ENCODE results near the gene ARMH4. TPM values are rescaled to one million over a fixed set of nuclear protein-coding genes. Genes with fewer than 3 reads are reported as not detected.

The ARMH4 gene
- total and polyA plus RNA-seq, 10 of the 15 experiments (the other 5 are each of a cell fraction or from before 2014, with no cell fraction given), result 0.50 to 0.97 (median 0.60) TPM; not detected in 7

DNA sequence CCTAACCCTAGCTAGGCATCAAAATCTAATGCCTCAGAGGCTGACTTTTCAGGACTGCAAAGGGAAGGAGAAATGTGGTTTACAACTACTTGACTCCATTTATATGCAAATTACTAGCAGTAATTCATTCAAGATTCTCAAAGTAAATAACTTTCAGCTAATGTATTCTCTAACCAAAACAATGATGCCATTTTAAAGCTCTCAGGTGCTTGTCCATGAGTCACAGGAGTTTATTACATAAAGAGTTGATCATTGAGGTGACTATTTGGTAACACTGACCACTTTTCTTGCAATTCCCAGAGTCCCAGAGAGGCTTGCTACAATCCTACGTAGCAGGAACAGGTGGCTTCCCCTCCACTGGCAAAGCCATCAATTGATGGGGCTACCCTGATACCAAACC lies 177.1 kb downstream of the ARMH4 start:
- intact Hi-C loops (cut with micrococcal nuclease; ENCODE audit: unreplicated experiment), result no loop called here
- Histone ChIP-seq H3K36me3 (ENCODE audit: control insufficient read depth in 2 of 2, insufficient read depth in 2 of 2, low read length in 1 of 2) (no peaks in the 10 kb centered on the region), H3K4me1 (ENCODE audit: control insufficient read depth, insufficient read depth, low read length) (no peaks in the 10 kb centered on the region), H4K20me1 (ENCODE audit: control insufficient read depth, insufficient read depth) (no peaks in the 10 kb centered on the region), H3K27me3 (replicated peaks in 1 of 2; ENCODE audit: control insufficient read depth in 2 of 2, insufficient read depth in 2 of 2, low read length in 1 of 2) (no peaks in the 10 kb centered on the region), H3K9ac (ENCODE audit: control insufficient read depth, insufficient read depth, low read length) (no peak overlapping the region), H3K4me2 (ENCODE audit: control insufficient read depth, insufficient read depth) (no peak overlapping the region), H3K9me3 (replicated peaks; ENCODE audit: control insufficient read depth, insufficient read depth, low read length) (no peaks in the 10 kb centered on the region), H3K4me3 (no peak overlapping the region), H2AFZ (ENCODE audit: control insufficient read depth, low read depth, low read length) (no peak overlapping the region), H3K79me2 (ENCODE audit: control insufficient read depth, insufficient read depth, low read length) (no peaks in the 10 kb centered on the region), H3K27ac (ENCODE audit: control insufficient read depth, insufficient read depth) (no peak overlapping the region)
- SMC1A ChIA-PET (ENCODE audit: uncharacterized antibody, unreplicated experiment), result no interaction called here
- POLR2A ChIA-PET, result no interaction called here
- ATAC-seq (no peak), DNase-seq (ENCODE audit: low read depth, low spot score) (no peak), FAIRE-seq (no peak)
- WGBS (ENCODE audit: insufficient coverage, insufficient replicate concordance, low lambda C conversion rate, missing lambda C conversion rate), result 0% methylated on average over 1 of the region's 1 CpG
- BruUV-seq (replicated peaks), result no TSS peak
- RAD21 ChIA-PET (ENCODE audit: unreplicated experiment), result no interaction called here
- in situ Hi-C loops (cut with MboI), result no loop called here
- CTCF ChIA-PET, result no interaction called here
- TF ChIP-seq, protein P1, sequence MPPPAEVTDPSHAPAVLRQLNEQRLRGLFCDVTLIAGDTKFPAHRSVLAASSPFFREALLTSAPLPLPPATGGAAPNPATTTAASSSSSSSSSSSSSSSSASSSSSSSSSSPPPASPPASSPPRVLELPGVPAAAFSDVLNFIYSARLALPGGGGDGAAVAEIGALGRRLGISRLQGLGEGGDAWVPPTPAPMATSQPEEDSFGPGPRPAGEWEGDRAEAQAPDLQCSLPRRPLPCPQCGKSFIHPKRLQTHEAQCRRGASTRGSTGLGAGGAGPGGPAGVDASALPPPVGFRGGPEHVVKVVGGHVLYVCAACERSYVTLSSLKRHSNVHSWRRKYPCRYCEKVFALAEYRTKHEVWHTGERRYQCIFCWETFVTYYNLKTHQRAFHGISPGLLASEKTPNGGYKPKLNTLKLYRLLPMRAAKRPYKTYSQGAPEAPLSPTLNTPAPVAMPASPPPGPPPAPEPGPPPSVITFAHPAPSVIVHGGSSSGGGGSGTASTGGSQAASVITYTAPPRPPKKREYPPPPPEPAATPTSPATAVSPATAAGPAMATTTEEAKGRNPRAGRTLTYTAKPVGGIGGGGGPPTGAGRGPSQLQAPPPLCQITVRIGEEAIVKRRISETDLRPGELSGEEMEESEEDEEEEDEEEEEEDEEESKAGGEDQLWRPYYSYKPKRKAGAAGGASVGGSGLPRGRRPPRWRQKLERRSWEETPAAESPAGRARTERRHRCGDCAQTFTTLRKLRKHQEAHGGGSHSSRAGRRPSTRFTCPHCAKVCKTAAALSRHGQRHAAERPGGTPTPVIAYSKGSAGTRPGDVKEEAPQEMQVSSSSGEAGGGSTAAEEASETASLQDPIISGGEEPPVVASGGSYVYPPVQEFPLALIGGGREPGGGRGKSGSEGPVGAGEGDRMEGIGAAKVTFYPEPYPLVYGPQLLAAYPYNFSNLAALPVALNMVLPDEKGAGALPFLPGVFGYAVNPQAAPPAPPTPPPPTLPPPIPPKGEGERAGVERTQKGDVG (CRISPR knock-in tag; IDR thresholded peaks at IDR 0.05), result no peak
- TF ChIP-seq SMARCA5 (IDR thresholded peaks at IDR 0.05), result no peak
- no peak for TF ChIP-seq FOXM1 (IDR thresholded peaks at IDR 0.05; ENCODE audit: low read depth, low read length)
- TF ChIP-seq IKZF1 (conservative IDR thresholded peaks at IDR 0.05), result no peak
- no peak for TF ChIP-seq CBFB (IDR thresholded peaks at IDR 0.05; ENCODE audit: low read depth)
- TF ChIP-seq, protein P2, sequence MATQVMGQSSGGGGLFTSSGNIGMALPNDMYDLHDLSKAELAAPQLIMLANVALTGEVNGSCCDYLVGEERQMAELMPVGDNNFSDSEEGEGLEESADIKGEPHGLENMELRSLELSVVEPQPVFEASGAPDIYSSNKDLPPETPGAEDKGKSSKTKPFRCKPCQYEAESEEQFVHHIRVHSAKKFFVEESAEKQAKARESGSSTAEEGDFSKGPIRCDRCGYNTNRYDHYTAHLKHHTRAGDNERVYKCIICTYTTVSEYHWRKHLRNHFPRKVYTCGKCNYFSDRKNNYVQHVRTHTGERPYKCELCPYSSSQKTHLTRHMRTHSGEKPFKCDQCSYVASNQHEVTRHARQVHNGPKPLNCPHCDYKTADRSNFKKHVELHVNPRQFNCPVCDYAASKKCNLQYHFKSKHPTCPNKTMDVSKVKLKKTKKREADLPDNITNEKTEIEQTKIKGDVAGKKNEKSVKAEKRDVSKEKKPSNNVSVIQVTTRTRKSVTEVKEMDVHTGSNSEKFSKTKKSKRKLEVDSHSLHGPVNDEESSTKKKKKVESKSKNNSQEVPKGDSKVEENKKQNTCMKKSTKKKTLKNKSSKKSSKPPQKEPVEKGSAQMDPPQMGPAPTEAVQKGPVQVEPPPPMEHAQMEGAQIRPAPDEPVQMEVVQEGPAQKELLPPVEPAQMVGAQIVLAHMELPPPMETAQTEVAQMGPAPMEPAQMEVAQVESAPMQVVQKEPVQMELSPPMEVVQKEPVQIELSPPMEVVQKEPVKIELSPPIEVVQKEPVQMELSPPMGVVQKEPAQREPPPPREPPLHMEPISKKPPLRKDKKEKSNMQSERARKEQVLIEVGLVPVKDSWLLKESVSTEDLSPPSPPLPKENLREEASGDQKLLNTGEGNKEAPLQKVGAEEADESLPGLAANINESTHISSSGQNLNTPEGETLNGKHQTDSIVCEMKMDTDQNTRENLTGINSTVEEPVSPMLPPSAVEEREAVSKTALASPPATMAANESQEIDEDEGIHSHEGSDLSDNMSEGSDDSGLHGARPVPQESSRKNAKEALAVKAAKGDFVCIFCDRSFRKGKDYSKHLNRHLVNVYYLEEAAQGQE (IDR thresholded peaks at IDR 0.05; ENCODE audit: low read depth, low read length), result no peak
- no peak for TF ChIP-seq BACH1 (IDR thresholded peaks at IDR 0.05; ENCODE audit: borderline replicate concordance)
- TF ChIP-seq WRNIP1 (IDR thresholded peaks at IDR 0.05; ENCODE audit: borderline replicate concordance, low read depth, low read length), result no peak
- TF ChIP-seq JUNB (IDR thresholded peaks at IDR 0.05), result no peak
- TF ChIP-seq POU2F2 (IDR thresholded peaks at IDR 0.05; ENCODE audit: borderline replicate concordance, low read depth, low read length), result no peak
- TF ChIP-seq NFXL1 (IDR thresholded peaks at IDR 0.05; ENCODE audit: borderline replicate concordance), result no peak
- TF ChIP-seq CBX3 (IDR thresholded peaks at IDR 0.05; ENCODE audit: borderline replicate concordance, low read depth), result no peak
- no peak for TF ChIP-seq KDM1A (IDR thresholded peaks at IDR 0.05; ENCODE audit: borderline replicate concordance)
- TF ChIP-seq SREBF2 (IDR thresholded peaks at IDR 0.05; ENCODE audit: low read length), result no peak
- TF ChIP-seq, protein P3, sequence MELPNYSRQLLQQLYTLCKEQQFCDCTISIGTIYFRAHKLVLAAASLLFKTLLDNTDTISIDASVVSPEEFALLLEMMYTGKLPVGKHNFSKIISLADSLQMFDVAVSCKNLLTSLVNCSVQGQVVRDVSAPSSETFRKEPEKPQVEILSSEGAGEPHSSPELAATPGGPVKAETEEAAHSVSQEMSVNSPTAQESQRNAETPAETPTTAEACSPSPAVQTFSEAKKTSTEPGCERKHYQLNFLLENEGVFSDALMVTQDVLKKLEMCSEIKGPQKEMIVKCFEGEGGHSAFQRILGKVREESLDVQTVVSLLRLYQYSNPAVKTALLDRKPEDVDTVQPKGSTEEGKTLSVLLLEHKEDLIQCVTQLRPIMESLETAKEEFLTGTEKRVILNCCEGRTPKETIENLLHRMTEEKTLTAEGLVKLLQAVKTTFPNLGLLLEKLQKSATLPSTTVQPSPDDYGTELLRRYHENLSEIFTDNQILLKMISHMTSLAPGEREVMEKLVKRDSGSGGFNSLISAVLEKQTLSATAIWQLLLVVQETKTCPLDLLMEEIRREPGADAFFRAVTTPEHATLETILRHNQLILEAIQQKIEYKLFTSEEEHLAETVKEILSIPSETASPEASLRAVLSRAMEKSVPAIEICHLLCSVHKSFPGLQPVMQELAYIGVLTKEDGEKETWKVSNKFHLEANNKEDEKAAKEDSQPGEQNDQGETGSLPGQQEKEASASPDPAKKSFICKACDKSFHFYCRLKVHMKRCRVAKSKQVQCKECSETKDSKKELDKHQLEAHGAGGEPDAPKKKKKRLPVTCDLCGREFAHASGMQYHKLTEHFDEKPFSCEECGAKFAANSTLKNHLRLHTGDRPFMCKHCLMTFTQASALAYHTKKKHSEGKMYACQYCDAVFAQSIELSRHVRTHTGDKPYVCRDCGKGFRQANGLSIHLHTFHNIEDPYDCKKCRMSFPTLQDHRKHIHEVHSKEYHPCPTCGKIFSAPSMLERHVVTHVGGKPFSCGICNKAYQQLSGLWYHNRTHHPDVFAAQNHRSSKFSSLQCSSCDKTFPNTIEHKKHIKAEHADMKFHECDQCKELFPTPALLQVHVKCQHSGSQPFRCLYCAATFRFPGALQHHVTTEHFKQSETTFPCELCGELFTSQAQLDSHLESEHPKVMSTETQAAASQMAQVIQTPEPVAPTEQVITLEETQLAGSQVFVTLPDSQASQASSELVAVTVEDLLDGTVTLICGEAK (IDR thresholded peaks at IDR 0.05; ENCODE audit: borderline replicate concordance), result no peak
